H9 (cell line): ENCODE measurements around the gene RIPK4. TPM values are rescaled to one million over a fixed set of nuclear protein-coding genes. Genes with fewer than 3 reads are reported as not detected.
A peak's percentile ranks its signal among the peaks of the same experiment; 100 is the strongest.

Source experiments
- DNase-seq: peaks from one replicate; pipeline ENCODE4 v3.0.0-alpha.2; 2017
- H2AFZ ChIP-seq: one replicate; pipeline ENCODE4 v1.6.1; 2013; ENCODE audit warnings: mild to moderate bottlenecking, low read length, control low read depth, moderate library complexity
- H2AK5ac ChIP-seq: 2 replicates; pipeline ENCODE4 v1.6.1; 2013; ENCODE audit warnings: low read length, control low read depth, mixed read lengths; ENCODE audit not compliant: insufficient read length
- H2BK120ac ChIP-seq: one replicate; pipeline ENCODE4 v1.6.1; 2013; ENCODE audit warnings: low read depth, mild to moderate bottlenecking, low read length, control low read depth, inconsistent platforms; ENCODE audit not compliant: poor library complexity, severe bottlenecking
- H2BK12ac ChIP-seq: 2 replicates; pipeline ENCODE4 v1.6.1; 2013; ENCODE audit warnings: low read length, control low read depth, mixed read lengths, low read depth; ENCODE audit not compliant: insufficient read length
- H2BK15ac ChIP-seq: 2 replicates; pipeline ENCODE4 v1.6.1; 2013; ENCODE audit warnings: low read depth, low read length, control low read depth
- H2BK20ac ChIP-seq: one replicate; pipeline ENCODE4 v1.6.1; 2013; ENCODE audit warnings: low read depth, mild to moderate bottlenecking, low read length, control low read depth, inconsistent platforms; ENCODE audit not compliant: poor library complexity, severe bottlenecking
- H2BK5ac ChIP-seq: 2 replicates; pipeline ENCODE4 v1.6.1; 2013; ENCODE audit warnings: low read length, control low read depth, mixed read lengths; ENCODE audit not compliant: insufficient read length
- H3K14ac ChIP-seq: 2 replicates; pipeline ENCODE4 v1.6.1; 2013; ENCODE audit warnings: low read length, control low read depth; ENCODE audit not compliant: insufficient read depth
- H3K18ac ChIP-seq: 2 replicates; pipeline ENCODE4 v1.6.1; 2013; ENCODE audit warnings: low read depth, mild to moderate bottlenecking, mixed read lengths, low read length, control low read depth; ENCODE audit not compliant: insufficient read length
- H3K23ac ChIP-seq: 2 replicates; pipeline ENCODE4 v1.6.1; 2013; ENCODE audit warnings: low read length, control low read depth, mixed read lengths, low read depth; ENCODE audit not compliant: insufficient read length
- H3K23me2 ChIP-seq: 2 replicates; pipeline ENCODE4 v1.6.1; 2013; ENCODE audit warnings: low read depth, mild to moderate bottlenecking, mixed read lengths, low read length, control low read depth; ENCODE audit not compliant: insufficient read length, poor library complexity, severe bottlenecking
- H3K27ac ChIP-seq: 2 replicates; pipeline ENCODE4 v1.5.1; 2013; ENCODE audit warnings: low read length, control low read depth, mixed read lengths, low read depth; ENCODE audit not compliant: insufficient read length
- H3K27me3 ChIP-seq: 2 replicates; pipeline ENCODE4 v1.6.1; 2013; ENCODE audit warnings: low read length, control low read depth, inconsistent platforms; ENCODE audit not compliant: insufficient read depth
- H3K4ac ChIP-seq: 2 replicates; pipeline ENCODE4 v1.6.1; 2013; ENCODE audit warnings: low read depth, mild to moderate bottlenecking, control low read depth, inconsistent platforms, low read length, moderate library complexity
- H3K4me1 ChIP-seq: 2 replicates; pipeline ENCODE4 v1.6.1; 2013; ENCODE audit warnings: low read length, control low read depth, inconsistent platforms; ENCODE audit not compliant: insufficient read depth
- H3K4me2 ChIP-seq: 2 replicates; pipeline ENCODE4 v1.6.1; 2013; ENCODE audit warnings: low read length, control low read depth, mixed read lengths; ENCODE audit not compliant: insufficient read length, insufficient read depth
- H3K56ac ChIP-seq: 2 replicates; pipeline ENCODE4 v1.6.1; 2013; ENCODE audit warnings: low read depth, mild to moderate bottlenecking, mixed read lengths, low read length, control low read depth; ENCODE audit not compliant: insufficient read length
- H3K79me1 ChIP-seq: 2 replicates; pipeline ENCODE4 v1.6.1; 2013; ENCODE audit warnings: low read depth, mild to moderate bottlenecking, moderate library complexity, low read length, control low read depth, inconsistent platforms; ENCODE audit not compliant: insufficient read depth, poor library complexity, severe bottlenecking
- H3K79me2 ChIP-seq: 2 replicates; pipeline ENCODE4 v1.6.1; 2013; ENCODE audit warnings: low read length, control low read depth, inconsistent platforms; ENCODE audit not compliant: insufficient read depth
- H3K9ac ChIP-seq: 2 replicates; pipeline ENCODE4 v1.6.1; 2013; ENCODE audit warnings: low read length, control low read depth, mixed read lengths; ENCODE audit not compliant: insufficient read length; ENCODE audit errors: extremely low read depth
- H3K9me3 ChIP-seq: one replicate; pipeline ENCODE4 v1.6.1; 2013; ENCODE audit warnings: low read depth, low read length, inconsistent platforms; ENCODE audit not compliant: control insufficient read depth
- H3T11ph ChIP-seq: one replicate; pipeline ENCODE4 v1.6.1; 2013; ENCODE audit warnings: mild to moderate bottlenecking, low read length, control low read depth, inconsistent platforms
- H4K20me1 ChIP-seq: one replicate; pipeline ENCODE4 v1.6.1; 2013; ENCODE audit not compliant: control insufficient read depth, insufficient read length, insufficient read depth
- H4K5ac ChIP-seq: 2 replicates; pipeline ENCODE4 v1.6.1; 2013; ENCODE audit warnings: low read depth, mild to moderate bottlenecking, mixed read lengths, low read length, control low read depth; ENCODE audit not compliant: insufficient read length
- H4K8ac ChIP-seq: replicated peaks from 2 replicates; pipeline ENCODE4 v1.6.1; 2013; ENCODE audit warnings: low read length, control low read depth, mixed read lengths, low read depth; ENCODE audit not compliant: insufficient read length
- H4K91ac ChIP-seq: 2 replicates; pipeline ENCODE4 v1.6.1; 2013; ENCODE audit warnings: low read depth, mild to moderate bottlenecking, moderate library complexity, mixed read lengths, low read length, control low read depth; ENCODE audit not compliant: insufficient read length
- H3K27ac Mint-ChIP-seq, 3 experiments: 2 replicates in 2 of 3; 3 replicates in 1 of 3; pipeline ENCODE4 v1.8.0; 2020 to 2021; ENCODE audit warnings: mixed read lengths in 3 of 3, mild to moderate bottlenecking in 1 of 3, moderate library complexity in 1 of 3
- H3K27me3 Mint-ChIP-seq: 2 replicates; pipeline ENCODE4 v1.8.0; 2021; ENCODE audit warnings: low read depth, mild to moderate bottlenecking, moderate library complexity, mixed read lengths
- H3K36me3 Mint-ChIP-seq, 3 experiments: 2 replicates in 2 of 3; 3 replicates in 1 of 3; pipeline ENCODE4 v1.8.0; 2020 to 2021; ENCODE audit warnings: low read depth in 3 of 3, mixed read lengths in 3 of 3; ENCODE audit not compliant: insufficient read depth in 1 of 3
- H3K4me1 Mint-ChIP-seq, 2 experiments: 2 replicates each; pipeline ENCODE4 v1.8.0; 2020; ENCODE audit warnings: mixed read lengths in 2 of 2
- H3K4me3 Mint-ChIP-seq, 2 experiments: 2 replicates in 1 of 2; 3 replicates in 1 of 2; pipeline ENCODE4 v1.8.0; 2020 to 2021; ENCODE audit warnings: mild to moderate bottlenecking in 2 of 2, mixed read lengths in 2 of 2, moderate library complexity in 1 of 2
- H3K9me3 Mint-ChIP-seq, 2 experiments: 2 replicates in 1 of 2; 3 replicates in 1 of 2; pipeline ENCODE4 v1.8.0; 2020; ENCODE audit warnings: mild to moderate bottlenecking in 2 of 2, mixed read lengths in 2 of 2, moderate library complexity in 1 of 2
- CTCF ChIP-seq: fragments of 200-600 bp; sonication (generic); conservative IDR thresholded peaks from 3 replicates; pipeline ENCODE4 v1.8.0; 2021; ENCODE audit warnings: antibody characterized with exemption, mild to moderate bottlenecking
- WGBS: extraction: QIAGEN DNeasy Blood & Tissue Kit; methylation state at CpG from one replicate; pipeline ENCODE4 v1.1.7; 2013; ENCODE audit warnings: missing lambda C conversion rate, low lambda C conversion rate, mixed read lengths; ENCODE audit not compliant: insufficient read length; ENCODE audit errors: extremely low coverage; 5-methylcytosine and 5-hydroxymethylcytosine counted together
- total RNA-seq: library from RNA; stranded (reverse); gene quantifications from 2 replicates; pipeline ENCODE4 v1.2.1, GENCODE V29; 2021

RIPK4 gene
- total RNA-seq, 1 experiment from 2014 or later, result 2.9 TPM

GRCh38 chr21:41755934-41756773, 10.7 kb downstream of the RIPK4 start:
- H3K56ac ChIP-seq, result no peak overlapping the region
- no CpG with 5 or more reads among the region's 33 CpGs for WGBS
- H3K9me3 Mint-ChIP-seq, result no peaks in the 10 kb centered on the region; a peak in 2 of 5 replicates

More at GRCh38 chr21:41755934-41756773, 10.7 kb downstream of the RIPK4 start:
- Histone ChIP-seq H3K4ac (no peak overlapping the region), H3K9me3 (no peaks in the 10 kb centered on the region), H2BK120ac (no peak overlapping the region), H4K91ac (no peak overlapping the region), H3K23ac (no peak overlapping the region), H2AK5ac (no peak overlapping the region), H3K9ac (no peak overlapping the region), H2BK15ac (no peak overlapping the region), H2BK5ac (no peak overlapping the region), H2AFZ (no peak overlapping the region), H3K18ac (no peak overlapping the region), H2BK12ac (no peak overlapping the region), H4K5ac (no peak overlapping the region), H3K79me2 (no peaks in the 10 kb centered on the region), H3K4me2 (no peak overlapping the region), H3K14ac (no peak overlapping the region), H3K27ac (no peak overlapping the region), H3K4me1 (peaks cover 15% of the 10 kb centered on the region; the same call in 1 of the 2 replicates), H3K79me1 (no peaks in the 10 kb centered on the region), H3K23me2 (no peaks in the 10 kb centered on the region), H4K8ac (no peak overlapping the region), H4K20me1 (no peaks in the 10 kb centered on the region), H2BK20ac (no peak overlapping the region), H3T11ph (no peak overlapping the region), H3K27me3 (peaks cover under 1% of the 10 kb centered on the region; the same call in 1 of the 2 replicates)
- Mint-ChIP-seq H3K27ac (peak overlapping the region in 1 of 3 experiments; percentile 81; a peak in 2 of 7 replicates), H3K4me1 (peaks cover 62% of the 10 kb centered on the region in 2 experiments), H3K36me3 (peaks cover 0 to 4% (median 2%) of the 10 kb centered on the region in 3 experiments; a peak in 4 of 7 replicates), H3K27me3 (peaks cover 21% of the 10 kb centered on the region), H3K4me3 (no peak overlapping the region)
- DNase-seq, result no peak
- no peak for TF ChIP-seq CTCF
